Measurements from ENCODE around the gene CEMP1. TPM values are rescaled to one million over a fixed set of nuclear protein-coding genes. Genes with fewer than 3 reads are reported as not detected.

Gene CEMP1
- total RNA-seq, 1 experiment from 2014 or later = not detected

DNA sequence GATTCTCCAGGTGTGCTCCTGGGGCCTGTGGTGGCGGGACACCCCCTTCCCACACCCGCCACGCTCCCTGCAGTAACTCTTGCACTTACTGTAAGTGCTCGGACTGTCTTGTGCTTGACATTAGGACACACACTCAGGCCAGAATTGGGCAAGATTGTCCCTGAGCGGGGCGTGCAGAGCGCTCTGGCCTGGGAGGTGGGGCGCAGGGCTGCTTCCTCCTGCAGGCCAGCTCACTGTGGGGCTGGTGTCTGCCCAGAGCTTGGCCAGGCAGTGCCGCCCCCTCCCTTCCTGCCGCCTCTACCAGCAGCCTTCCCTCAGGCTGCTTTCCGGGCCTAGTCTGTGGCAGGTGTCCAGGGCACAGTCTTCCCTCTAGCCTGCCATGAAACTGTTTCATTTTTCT, 23.5 kb downstream of the CEMP1 start:
- Histone ChIP-seq H3K4me3 (ENCODE audit: low read depth, low read length, poor library complexity, severe bottlenecking) (no peak overlapping the region), H3K4me1 (ENCODE audit: insufficient read depth, low read length, poor library complexity, severe bottlenecking) (no peaks in the 10 kb centered on the region), H3K27me3 (replicated peaks; ENCODE audit: insufficient read depth, low read depth, low read length, poor library complexity) (no peaks in the 10 kb centered on the region), H3K9me3 (ENCODE audit: low read depth, low read length, poor library complexity, severe bottlenecking) (no peaks in the 10 kb centered on the region), H3K36me3 (ENCODE audit: insufficient read depth, low read length, poor library complexity, severe bottlenecking) (no peaks in the 10 kb centered on the region), H3K27ac (ENCODE audit: low read depth, low read length, poor library complexity, severe bottlenecking) (no peak overlapping the region)
- POLR2A ChIA-PET (ENCODE audit: low non-redundant PET) = no interaction called here
- TF ChIP-seq EZH2 (IDR thresholded peaks at IDR 0.05; ENCODE audit: borderline replicate concordance, low read depth, low read length, poor library complexity, severe bottlenecking) (no peak), CTCF (conservative IDR thresholded peaks at IDR 0.05; ENCODE audit: low read depth, low read length) (no peak)
- CTCF ChIA-PET = no interaction called here
- intact Hi-C loops (cut with micrococcal nuclease; ENCODE audit: unreplicated experiment) = loop anchor here (10.0 kb wide), 1 partner anchor 243 kb away; the partner anchor contains the start of gene RNPS1
- no peak for DNase-seq (ENCODE audit: low spot score)
- BruUV-seq (replicated peaks) = no TSS peak

DNA sequence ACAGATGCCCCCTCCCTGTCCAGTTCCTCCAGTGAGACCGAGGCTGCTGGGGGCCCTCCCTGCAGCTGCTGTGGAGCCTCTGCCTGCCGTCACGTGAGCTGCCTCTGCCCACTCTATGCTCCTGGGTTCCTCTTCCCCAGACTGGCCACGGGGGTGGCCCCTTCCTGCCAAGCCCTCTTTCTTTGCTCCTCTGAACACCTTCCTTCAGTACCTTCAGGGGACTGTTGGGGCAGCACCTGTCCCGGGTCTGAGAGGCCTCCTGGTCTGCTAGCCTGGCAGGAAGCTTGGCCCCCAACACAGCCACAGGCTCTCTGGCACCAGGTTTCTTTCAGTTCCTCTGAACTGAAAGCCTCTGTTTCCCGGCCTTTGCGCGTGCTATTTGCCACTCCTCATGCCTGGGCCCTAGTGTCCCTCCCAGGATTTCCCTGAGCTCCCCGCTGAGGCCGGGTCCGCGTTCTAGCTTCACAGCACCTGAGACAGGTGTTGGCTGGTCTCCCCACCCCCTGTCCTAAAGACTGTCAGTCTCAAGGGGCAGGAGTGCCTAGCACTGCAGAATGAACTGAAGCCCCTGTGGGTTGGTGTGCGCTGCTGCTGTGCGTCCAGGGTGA, 24.1 kb downstream of the CEMP1 start:
- POLR2A ChIA-PET (ENCODE audit: low non-redundant PET) = no interaction called here
- BruUV-seq (replicated peaks) = no TSS peak
- intact Hi-C loops (cut with micrococcal nuclease; ENCODE audit: unreplicated experiment) = loop anchor here (10.0 kb wide), 1 partner anchor 242 kb away; the partner anchor contains the start of gene RNPS1
- DNase-seq (ENCODE audit: low spot score) = no peak
- Histone ChIP-seq H3K27ac (ENCODE audit: low read depth, low read length, poor library complexity, severe bottlenecking) (no peak overlapping the region), H3K36me3 (ENCODE audit: insufficient read depth, low read length, poor library complexity, severe bottlenecking) (peaks cover under 1% of the 10 kb centered on the region), H3K4me3 (ENCODE audit: low read depth, low read length, poor library complexity, severe bottlenecking) (no peak overlapping the region), H3K27me3 (replicated peaks; ENCODE audit: insufficient read depth, low read depth, low read length, poor library complexity) (no peaks in the 10 kb centered on the region), H3K9me3 (ENCODE audit: low read depth, low read length, poor library complexity, severe bottlenecking) (no peaks in the 10 kb centered on the region), H3K4me1 (ENCODE audit: insufficient read depth, low read length, poor library complexity, severe bottlenecking) (no peaks in the 10 kb centered on the region)
- CTCF ChIA-PET = no interaction called here
- TF ChIP-seq EZH2 (IDR thresholded peaks at IDR 0.05; ENCODE audit: borderline replicate concordance, low read depth, low read length, poor library complexity, severe bottlenecking) (no peak), CTCF (conservative IDR thresholded peaks at IDR 0.05; ENCODE audit: low read depth, low read length) (no peak)

DNA sequence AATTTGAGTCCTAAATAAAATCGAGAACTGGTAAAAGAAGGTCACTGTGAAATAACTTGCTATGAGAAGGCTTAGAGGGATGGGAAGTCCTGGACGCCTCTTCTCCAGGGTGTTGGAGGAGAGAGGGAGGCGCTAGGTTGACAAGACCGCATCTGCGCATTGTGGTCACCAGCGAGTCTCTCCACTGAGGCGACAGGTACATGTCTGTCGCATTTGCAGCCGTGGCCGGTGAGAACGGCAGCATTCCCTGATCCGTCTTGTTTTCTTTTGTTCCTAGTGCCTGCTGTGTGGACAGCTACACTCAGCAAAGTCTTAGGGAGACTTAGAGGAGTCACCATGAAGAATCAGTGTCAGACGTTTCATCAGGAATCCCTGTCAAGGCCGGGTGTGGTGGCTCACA, 25.5 kb downstream of the CEMP1 start:
- no peaks in the 10 kb centered on the region for H3K27me3 ChIP-seq (replicated peaks; ENCODE audit: insufficient read depth, low read depth, low read length, poor library complexity)
- TF ChIP-seq EZH2 (IDR thresholded peaks at IDR 0.05; ENCODE audit: borderline replicate concordance, low read depth, low read length, poor library complexity, severe bottlenecking) = no peak
- TF ChIP-seq CTCF (conservative IDR thresholded peaks at IDR 0.05; ENCODE audit: low read depth, low read length) = no peak
- no peak overlapping the region for H3K4me3 ChIP-seq (ENCODE audit: low read depth, low read length, poor library complexity, severe bottlenecking)
- DNase-seq (ENCODE audit: low spot score) = no peak
- H3K36me3 ChIP-seq (ENCODE audit: insufficient read depth, low read length, poor library complexity, severe bottlenecking) = peaks cover 4% of the 10 kb centered on the region
- H3K4me1 ChIP-seq (ENCODE audit: insufficient read depth, low read length, poor library complexity, severe bottlenecking) = peaks cover 5% of the 10 kb centered on the region
- no TSS peak for BruUV-seq (replicated peaks)
- CTCF ChIA-PET = no interaction called here
- H3K9me3 ChIP-seq (ENCODE audit: low read depth, low read length, poor library complexity, severe bottlenecking) = no peaks in the 10 kb centered on the region
- intact Hi-C loops (cut with micrococcal nuclease; ENCODE audit: unreplicated experiment) = loop anchor here (10.0 kb wide), 1 partner anchor 241 kb away; the partner anchor contains the start of gene RNPS1
- POLR2A ChIA-PET (ENCODE audit: low non-redundant PET) = no interaction called here
- H3K27ac ChIP-seq (ENCODE audit: low read depth, low read length, poor library complexity, severe bottlenecking) = no peak overlapping the region
